Suppressor macrophage treated with lipopolysaccharide for 1 hour (primary cell): ENCODE results near the gene HSBP1L1.

ENCODE experiments used
- DNase-seq, 3 donors: peaks; one replicate each; pipeline ENCODE4 v3.0.0-alpha.2; 2020 to 2022

HSBP1L1 gene

GRCh38 chr18:79961527-79962291, 2.7 kb upstream of the HSBP1L1 start:
- peak; percentile 42 to 47 (median 47) for DNase-seq

DNA sequence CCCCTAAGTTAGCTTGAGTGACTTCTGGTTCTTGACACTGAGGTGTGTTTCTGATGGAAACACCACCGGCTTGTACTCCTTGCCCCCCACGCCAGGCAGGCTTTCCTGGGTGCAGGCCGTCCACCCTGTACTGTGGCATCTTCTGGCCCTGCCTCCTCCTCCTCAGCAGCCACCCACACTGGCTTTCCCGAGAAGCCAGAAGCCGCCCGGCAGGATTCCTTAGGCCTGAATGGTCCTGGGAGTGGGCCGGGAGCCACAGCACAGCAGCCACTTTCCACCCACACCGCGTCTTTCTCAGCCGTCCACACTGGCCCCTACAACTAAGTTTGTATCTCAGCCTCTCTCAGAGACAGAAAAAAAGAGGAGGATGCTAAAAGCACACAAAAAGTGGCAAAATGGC, 2.1 kb upstream of the HSBP1L1 start:
- no peak for DNase-seq

- no peak for DNase-seq
These were observed 1.4 kb upstream of the HSBP1L1 start for GRCh38 chr18:79962835-79963657.

GRCh38 chr18:79963658-79964329, 649 bp upstream of the HSBP1L1 start:
- DNase-seq: no peak

DNA sequence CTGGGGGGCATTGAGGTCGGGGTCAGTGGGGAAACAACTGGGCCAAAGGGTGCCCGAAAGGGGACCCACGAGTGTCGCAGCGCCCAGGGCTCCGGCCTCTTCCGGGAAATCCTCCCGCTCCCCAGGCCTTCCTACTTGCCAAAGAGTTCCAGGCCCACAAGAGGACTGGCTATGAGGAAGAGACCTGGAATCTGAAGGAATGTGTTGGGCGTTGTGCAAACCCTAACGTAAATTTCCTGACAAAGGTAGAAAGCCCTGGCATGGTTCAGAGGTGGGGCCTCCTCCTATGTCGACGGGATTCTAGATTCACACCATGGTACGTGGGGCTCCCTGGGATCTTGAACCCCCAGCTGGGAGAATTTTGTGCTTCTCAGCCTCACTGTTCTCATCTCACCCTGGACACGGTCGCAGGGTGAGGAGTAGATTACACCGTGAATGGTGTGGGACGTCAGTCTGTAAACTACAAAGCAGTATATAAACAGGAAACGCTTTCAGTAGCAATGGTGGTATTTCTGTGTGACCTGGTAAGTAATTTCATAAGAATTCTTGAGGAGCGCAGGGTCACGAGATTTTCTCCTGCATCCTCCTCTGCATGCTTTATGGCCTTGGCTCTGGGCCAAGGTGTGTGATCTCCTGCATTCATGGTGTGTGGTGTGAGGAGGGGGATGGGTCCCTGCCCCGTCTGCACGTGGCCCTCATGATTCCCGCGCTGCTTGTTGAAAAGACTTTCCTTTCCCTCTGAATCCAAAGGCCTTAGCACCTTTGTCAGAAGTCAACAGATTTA, 868 bp downstream of the HSBP1L1 start:
- peak in 2 of 3 donors; percentile 43 to 53 for DNase-seq

GRCh38 chr18:79970419-79971133, 6.1 kb downstream of the HSBP1L1 start:
- no peak for DNase-seq

- no peak for DNase-seq
These were observed 6.9 kb downstream of the HSBP1L1 start for GRCh38 chr18:79971211-79971952.

- DNase-seq: no peak
These were observed 7.5 kb downstream of the HSBP1L1 start for GRCh38 chr18:79971986-79972385.

DNA sequence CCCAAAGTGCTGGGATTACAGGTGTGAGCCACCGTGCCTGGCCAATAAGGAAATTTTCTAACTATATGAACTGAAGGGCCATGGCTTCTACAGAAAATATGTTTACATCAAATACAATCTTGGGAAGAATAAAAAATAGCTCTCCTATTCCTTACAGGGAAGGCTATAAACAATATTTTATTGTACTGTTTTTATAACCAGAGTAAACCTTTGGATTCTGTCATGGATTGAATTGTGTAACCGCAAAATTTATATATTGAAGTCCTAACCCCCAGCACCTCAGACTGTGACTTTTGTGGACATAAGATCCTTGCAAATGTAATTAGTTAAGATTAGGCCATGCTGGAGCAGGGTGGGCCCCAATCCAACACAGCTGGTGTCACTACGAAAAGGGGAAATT, 8.3 kb downstream of the HSBP1L1 start:
- DNase-seq: no peak

DNA sequence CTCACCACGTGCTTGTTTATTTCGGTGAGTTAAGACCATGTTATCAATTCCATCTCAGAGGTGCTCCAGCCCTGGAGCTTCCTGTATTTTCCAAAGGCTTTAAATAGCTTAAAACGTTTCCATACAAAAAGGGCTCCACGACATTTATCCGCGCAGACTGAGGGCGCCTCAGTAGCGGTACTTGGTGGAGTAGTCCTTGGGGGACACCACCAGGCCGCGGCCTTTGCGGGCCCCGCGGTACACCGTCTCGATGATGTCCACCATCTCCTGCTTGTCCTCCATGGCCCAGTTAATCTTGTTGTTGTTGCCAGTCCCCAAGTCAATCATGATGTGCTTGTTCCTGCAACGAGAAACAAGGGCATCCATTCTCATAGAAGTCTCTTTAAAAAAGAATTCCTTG, 9.1 kb downstream of the HSBP1L1 start:
- DNase-seq: no peak

DNA sequence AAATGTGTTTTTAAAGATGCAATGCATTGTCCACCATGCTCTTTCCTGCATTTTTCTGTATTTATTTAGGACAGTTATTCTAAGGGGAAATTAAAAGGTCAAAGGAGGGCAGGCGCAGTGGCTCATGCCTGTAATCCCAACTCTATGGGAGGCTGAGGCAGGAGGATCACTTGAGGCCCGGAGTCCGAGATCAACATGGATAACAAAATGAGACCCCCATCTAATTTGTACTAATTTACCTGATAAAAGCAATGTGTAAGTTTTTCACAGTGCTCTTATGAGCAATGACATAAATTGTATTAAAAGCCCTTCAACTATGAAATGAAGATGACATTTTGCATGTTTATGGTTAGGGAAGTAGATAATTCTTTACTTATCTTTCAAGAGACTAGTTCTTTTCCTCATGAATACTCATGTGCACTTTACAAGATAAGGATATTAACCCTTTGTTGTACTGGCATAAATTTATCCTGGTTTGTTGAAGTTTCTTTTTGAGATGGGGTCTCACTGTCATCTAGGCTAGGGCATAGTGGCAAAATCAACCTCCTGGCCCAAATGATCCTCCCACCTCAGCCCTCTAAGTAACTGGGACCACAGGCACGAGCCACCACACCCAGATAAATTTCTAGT, 9.7 kb downstream of the HSBP1L1 start:
- DNase-seq: no peak

DNA sequence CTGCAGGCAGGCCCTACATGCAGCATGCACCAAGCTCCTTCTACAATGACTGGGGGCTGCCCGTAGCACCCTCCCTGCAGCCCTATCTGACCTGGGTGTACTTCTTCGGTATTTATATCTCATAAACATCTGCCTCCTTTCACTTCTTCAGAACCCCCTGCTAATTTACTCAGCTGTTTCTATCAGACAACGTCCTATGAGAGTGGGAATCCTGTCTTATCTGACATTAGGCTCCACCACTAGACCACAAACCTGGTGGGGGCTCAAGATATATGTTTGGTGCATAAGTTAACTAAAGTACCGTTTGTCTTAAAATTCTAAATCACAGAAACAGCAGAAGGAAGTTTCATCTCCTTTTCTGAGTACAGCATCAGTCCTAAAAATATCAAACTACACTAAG, 10.6 kb downstream of the HSBP1L1 start:
- no peak for DNase-seq

DNA sequence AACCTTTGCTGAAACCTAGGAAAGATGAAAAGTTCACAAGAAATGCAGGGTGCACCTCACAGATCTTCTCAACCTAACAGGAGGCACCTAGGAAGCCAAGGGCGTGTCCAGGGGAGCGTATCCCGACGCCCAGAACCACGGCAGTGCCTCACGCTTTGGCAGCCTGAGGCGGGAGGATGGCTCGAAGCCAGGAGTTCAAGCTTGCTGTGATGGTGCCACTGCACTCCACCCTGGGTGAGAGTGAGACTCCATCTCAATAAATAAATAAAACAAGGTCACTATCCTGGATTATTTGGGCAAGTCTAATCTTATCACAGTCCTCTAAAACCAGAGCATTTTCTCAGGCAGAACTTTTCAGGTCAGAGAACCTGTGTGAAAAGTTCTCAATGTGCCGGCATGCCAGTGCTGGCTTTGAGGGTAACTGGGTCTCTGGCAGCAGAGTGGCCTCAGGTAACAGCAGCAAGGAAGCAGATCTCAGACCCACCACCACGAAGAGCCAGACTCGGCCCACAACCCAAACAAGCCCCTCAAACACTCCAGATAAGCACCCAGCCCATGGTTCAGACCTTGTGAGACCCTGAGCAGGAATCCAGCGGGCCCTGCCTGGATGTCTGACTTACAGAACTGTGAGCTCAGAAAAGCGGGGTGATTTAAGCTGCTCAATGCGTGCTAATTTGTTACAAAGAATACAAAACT, 11.7 kb downstream of the HSBP1L1 start:
- no peak for DNase-seq

GRCh38 chr18:79979843-79980242, 15.4 kb downstream of the HSBP1L1 start:
- DNase-seq: no peak

DNA sequence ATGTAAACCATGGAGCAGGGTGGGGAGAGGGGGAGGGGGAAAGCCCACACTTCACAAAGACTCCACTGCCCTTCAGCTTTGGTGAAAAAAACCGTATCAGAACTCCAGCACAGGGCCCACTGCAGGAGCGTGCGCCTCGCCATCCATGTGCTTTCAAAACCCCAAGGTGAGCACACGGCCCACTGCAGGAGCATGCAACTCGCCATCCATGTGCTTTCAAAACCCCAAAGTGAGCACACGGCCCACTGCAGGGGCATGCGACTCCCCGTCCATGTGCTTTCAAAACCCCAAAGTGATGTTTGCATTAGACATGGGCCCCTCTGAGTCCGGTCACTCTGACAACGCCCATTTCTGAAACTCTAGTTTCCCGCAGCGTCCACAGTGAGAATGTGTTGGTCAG, 16.1 kb downstream of the HSBP1L1 start:
- DNase-seq: no peak

- peak; percentile 65 to 71 (median 67) for DNase-seq
These were observed 18.3 kb downstream of the HSBP1L1 start for GRCh38 chr18:79982736-79983135.

DNA sequence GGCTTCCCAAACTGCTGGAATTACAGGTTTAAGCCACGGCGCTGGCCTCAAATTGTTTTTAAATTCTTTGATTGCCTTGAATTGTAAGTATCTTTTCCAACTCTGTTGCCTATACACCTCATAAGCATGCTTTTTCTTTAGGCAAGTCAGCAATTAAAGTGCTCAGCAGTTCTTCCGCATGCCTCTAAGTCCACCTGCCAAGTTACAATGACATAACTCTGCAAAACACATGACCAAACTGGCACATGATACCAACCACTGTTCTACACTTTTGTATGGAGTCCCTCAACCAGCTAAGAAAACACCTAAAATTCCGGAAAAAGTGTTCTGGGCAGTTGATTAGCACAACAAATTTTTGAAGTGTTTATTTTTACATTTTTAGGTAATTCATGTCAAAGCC, 18.8 kb downstream of the HSBP1L1 start:
- peak in 1 of 3 donors; percentile 12 for DNase-seq

GRCh38 chr18:79983793-79984192, 19.4 kb downstream of the HSBP1L1 start:
- no peak for DNase-seq

- no peak for DNase-seq
These were observed 20.7 kb downstream of the HSBP1L1 start for GRCh38 chr18:79985172-79985571.

- DNase-seq: no peak
These were observed 22.3 kb downstream of the HSBP1L1 start for GRCh38 chr18:79986726-79987125.
